UCSD-AML1 (cell line): ENCODE results near the gene HLTF.
"Not testable (repeated sequence)": the region's sequence is repeated elsewhere in the genome, so short reads cannot be mapped to it uniquely, and the experiment has no call there.

Experiments used
- DNase-seq: peaks from one replicate; lab custom pipeline; 2025; ENCODE audit not compliant: unreplicated experiment; lab: John Stamatoyannopoulos, UW

The HLTF gene

GRCh38 chr3:148992635-148993255, 93.6 kb downstream of the HLTF start:
- no peak for DNase-seq

DNA sequence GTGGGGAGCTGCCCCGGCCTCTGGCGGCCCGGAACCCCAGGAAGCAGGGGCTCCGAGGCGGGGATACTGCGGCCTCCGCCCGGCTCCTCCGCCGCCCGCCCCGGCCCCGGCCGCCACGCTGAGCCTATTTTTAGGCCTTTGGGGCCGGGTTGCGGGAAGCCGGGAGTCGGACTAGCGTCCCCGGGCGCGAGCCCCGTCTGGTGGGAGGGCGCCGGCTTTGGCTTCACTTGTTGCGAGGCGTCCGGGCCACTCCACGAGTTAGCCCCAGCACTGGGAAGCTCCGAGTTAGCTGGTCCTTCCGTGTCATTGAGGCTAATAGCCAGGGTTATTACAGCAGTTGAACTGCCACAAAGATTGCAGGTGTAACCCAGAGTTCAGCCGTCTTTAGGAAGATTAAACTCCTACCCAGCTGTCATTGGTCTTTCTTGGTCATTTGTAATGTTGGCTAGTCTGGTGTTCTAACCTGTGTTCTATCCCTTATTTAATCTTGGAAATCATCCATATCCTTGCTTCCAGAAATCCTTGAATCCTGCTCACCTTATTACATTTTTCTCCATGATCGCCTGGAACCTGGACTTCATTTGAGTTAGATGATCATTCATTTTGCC, 94.2 kb downstream of the HLTF start:
- peak; percentile 63 for DNase-seq

- DNase-seq: peak; percentile 81
These were observed 94.9 kb downstream of the HLTF start, which contains the start of gene GYG1 for GRCh38 chr3:148991219-148992026. Gene GYG1, plus strand, starts transcription at chr3:148991540. Its CDS starts 101 bp downstream, at chr3:148991641.

DNA sequence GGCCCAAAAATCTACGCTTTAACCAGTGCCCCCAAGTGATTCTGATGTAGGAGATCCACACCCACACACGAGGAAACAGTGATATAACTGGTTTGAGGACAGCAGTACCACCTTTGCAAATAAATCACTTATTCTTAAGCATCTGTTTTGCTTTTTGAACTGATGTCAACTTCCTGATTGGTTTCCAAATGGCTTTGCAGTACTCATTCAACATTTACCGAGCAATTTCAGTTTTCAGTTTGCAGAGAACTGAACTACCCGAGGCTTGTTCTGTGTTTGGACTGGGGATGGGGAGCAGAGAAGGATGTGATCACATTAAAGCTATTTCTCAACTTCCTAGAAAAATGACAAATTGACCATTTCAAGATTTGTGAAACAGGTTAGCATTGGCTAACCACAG, 96.1 kb downstream of the HLTF start:
- DNase-seq: no peak

- not testable (repeated sequence) for DNase-seq
These were observed 98.8 kb downstream of the HLTF start for GRCh38 chr3:148987551-148987950.

- no peak for DNase-seq
These were observed 105.1 kb downstream of the HLTF start for GRCh38 chr3:148981273-148981672.
